H1 (cell line): ENCODE results near the gene CTNND2. TPM values are rescaled to one million over a fixed set of nuclear protein-coding genes. Genes with fewer than 3 reads are reported as not detected.

Experiments
- CTCF ChIA-PET: fragments of 300-600 bp; sonication (Branson Sonifier 250); formaldehyde crosslinking; loops from one replicate; lab custom pipeline; 2021; ENCODE audit not compliant: partially characterized antibody; lab: Charles Lee
- POLR2A ChIA-PET: fragments of 300-600 bp; sonication (Branson Sonifier 250); formaldehyde crosslinking; loops from one replicate; lab custom pipeline; 2021; ENCODE audit warnings: inconsistent platforms; ENCODE audit not compliant: partially characterized antibody; lab: Charles Lee
- DNase-seq, 2 experiments: peaks; one replicate each; pipeline versions ENCODE4 v3.0.0 to v3.0.0-alpha.2; 2010 to 2022; ENCODE audit warnings: low spot score in 2 of 2, low read depth in 1 of 2, mixed read lengths in 1 of 2
- FAIRE-seq: peaks from 2 replicates; lab custom pipeline; 2011; peaks lifted over from hg19 to GRCh38; lab: Jason Lieb, UNC
- H2AFZ ChIP-seq: 2 replicates; pipeline ENCODE4 v1.8.1; 2012; ENCODE audit warnings: low read length, inconsistent platforms
- H2AK5ac ChIP-seq: 2 replicates; pipeline ENCODE4 v1.6.1; 2013; ENCODE audit warnings: low read depth, low read length
- H2BK120ac ChIP-seq: replicated peaks from 2 replicates; pipeline ENCODE3; 2013; ENCODE audit warnings: low read depth, low read length, inconsistent platforms
- H2BK12ac ChIP-seq: 2 replicates; pipeline ENCODE4 v1.6.1; 2013; ENCODE audit warnings: low read depth, low read length
- H2BK15ac ChIP-seq: 2 replicates; pipeline ENCODE4 v1.6.1; 2013; ENCODE audit warnings: low read length
- H2BK20ac ChIP-seq: 2 replicates; pipeline ENCODE4 v1.6.1; 2013; ENCODE audit warnings: low read length
- H2BK5ac ChIP-seq: 2 replicates; pipeline ENCODE4 v1.6.1; 2013; ENCODE audit warnings: low read depth, low read length
- H3K14ac ChIP-seq: 2 replicates; pipeline ENCODE4 v1.6.1; 2013; ENCODE audit warnings: inconsistent platforms; ENCODE audit not compliant: insufficient read length
- H3K18ac ChIP-seq: 2 replicates; pipeline ENCODE4 v1.6.1; 2013; ENCODE audit warnings: low read length; ENCODE audit errors: extremely low read depth
- H3K23ac ChIP-seq: 2 replicates; pipeline ENCODE4 v1.6.1; 2013; ENCODE audit warnings: inconsistent platforms; ENCODE audit not compliant: insufficient read length
- H3K23me2 ChIP-seq: 2 replicates; pipeline ENCODE4 v1.6.1; 2013; ENCODE audit warnings: low read depth, low read length
- H3K27ac ChIP-seq: 2 replicates; pipeline ENCODE4 v1.6.1; 2011; ENCODE audit warnings: low read depth, low read length, inconsistent platforms
- H3K27me3 ChIP-seq, 4 experiments: replicated peaks in 1 of 4; 1 replicate in 1 of 4; 2 replicates in 3 of 4; pipeline versions ENCODE4 v1.6.1 to v1.8.1; 2011 to 2013; ENCODE audit warnings: low read length in 3 of 4, mild to moderate bottlenecking in 3 of 4, inconsistent platforms in 2 of 4, mixed read lengths in 2 of 4, moderate library complexity in 1 of 4; ENCODE audit not compliant: control insufficient read depth in 3 of 4, insufficient read depth in 3 of 4; ENCODE audit errors: extremely low read depth in 1 of 4
- H3K36me3 ChIP-seq, 4 experiments: 2 replicates each; pipeline versions ENCODE4 v1.6.1 to v1.8.1; 2011 to 2013; ENCODE audit warnings: mild to moderate bottlenecking in 4 of 4, low read length in 3 of 4, moderate library complexity in 2 of 4, control low read depth in 1 of 4, inconsistent platforms in 1 of 4; ENCODE audit not compliant: insufficient read depth in 4 of 4, control insufficient read depth in 2 of 4
- H3K4ac ChIP-seq: replicated peaks from 2 replicates; pipeline ENCODE3; 2013; ENCODE audit warnings: low read length, low read depth, mixed read lengths, inconsistent platforms; ENCODE audit not compliant: insufficient read length
- H3K4me1 ChIP-seq, 4 experiments: replicated peaks in 1 of 4; 1 replicate in 1 of 4; 2 replicates in 3 of 4; pipeline versions ENCODE4 v1.6.1 to v1.8.1; 2011 to 2013; ENCODE audit warnings: low read length in 3 of 4, inconsistent platforms in 2 of 4, mixed read lengths in 1 of 4; ENCODE audit not compliant: insufficient read depth in 4 of 4, control insufficient read depth in 3 of 4
- H3K4me2 ChIP-seq, 2 experiments: 2 replicates each; pipeline versions ENCODE4 v1.6.1 to v1.8.1; 2011 to 2013; ENCODE audit warnings: low read depth in 2 of 2, low read length in 2 of 2, control low read depth in 1 of 2, inconsistent platforms in 1 of 2, mild to moderate bottlenecking in 1 of 2; ENCODE audit not compliant: insufficient read depth in 1 of 2
- H3K4me3 ChIP-seq, 4 experiments: fragments of 200-600, 300-600 bp in 1 of 4; sonication (generic), shearing (Covaris generic), sonication (Bioruptor Twin) in 1 of 4; 2 replicates each; pipeline versions ENCODE4 v1.5.1 to v1.8.1; 2011 to 2016; ENCODE audit warnings: low read length in 4 of 4, low read depth in 3 of 4, control low read depth in 2 of 4, inconsistent platforms in 2 of 4, mild to moderate bottlenecking in 2 of 4, mixed read lengths in 1 of 4, moderate library complexity in 1 of 4; ENCODE audit not compliant: insufficient read depth in 2 of 4; ENCODE audit errors: extremely low read depth in 1 of 4
- H3K56ac ChIP-seq: replicated peaks from 2 replicates; pipeline ENCODE3; 2013; ENCODE audit warnings: low read depth, mild to moderate bottlenecking, mixed read lengths, low read length, inconsistent platforms; ENCODE audit not compliant: insufficient read length
- H3K79me1 ChIP-seq: 2 replicates; pipeline ENCODE4 v1.6.1; 2013; ENCODE audit warnings: low read depth, low read length, control low read depth
- H3K79me2 ChIP-seq, 2 experiments: 2 replicates each; pipeline versions ENCODE4 v1.6.1 to v1.8.1; 2012 to 2013; ENCODE audit warnings: low read length in 2 of 2, mild to moderate bottlenecking in 2 of 2, inconsistent platforms in 1 of 2; ENCODE audit not compliant: insufficient read depth in 2 of 2, control insufficient read depth in 1 of 2
- H3K9ac ChIP-seq, 4 experiments: replicated peaks in 1 of 4; 1 replicate in 1 of 4; 2 replicates in 3 of 4; pipeline versions ENCODE4 v1.6.1 to v1.8.1; 2011 to 2013; ENCODE audit warnings: low read depth in 3 of 4, low read length in 3 of 4, control low read depth in 2 of 4, mild to moderate bottlenecking in 2 of 4, moderate library complexity in 2 of 4, inconsistent platforms in 1 of 4; ENCODE audit errors: extremely low read depth in 1 of 4
- H3K9me3 ChIP-seq, 2 experiments: 2 replicates each; pipeline versions ENCODE4 v1.6.1 to v1.8.1; 2012 to 2013; ENCODE audit warnings: mild to moderate bottlenecking in 2 of 2, moderate library complexity in 2 of 2, control low read depth in 1 of 2, inconsistent platforms in 1 of 2, low read depth in 1 of 2, low read length in 1 of 2, mixed read lengths in 1 of 2; ENCODE audit not compliant: insufficient read depth in 2 of 2
- H4K20me1 ChIP-seq, 2 experiments: replicated peaks in 1 of 2; 2 replicates each; pipeline versions ENCODE3 to v1.8.1; 2011 to 2013; ENCODE audit warnings: inconsistent platforms in 2 of 2, low read length in 2 of 2, mild to moderate bottlenecking in 1 of 2; ENCODE audit not compliant: insufficient read depth in 2 of 2, control insufficient read depth in 1 of 2
- H4K5ac ChIP-seq: 2 replicates; pipeline ENCODE4 v1.6.1; 2013; ENCODE audit warnings: low read length, low read depth, mixed read lengths, inconsistent platforms; ENCODE audit not compliant: insufficient read length
- H4K8ac ChIP-seq: 2 replicates; pipeline ENCODE4 v1.8.0; 2013; ENCODE audit warnings: mild to moderate bottlenecking, moderate library complexity, low read length, inconsistent platforms; ENCODE audit not compliant: insufficient read depth; ENCODE audit errors: extremely low read depth
- H4K91ac ChIP-seq: replicated peaks from 2 replicates; pipeline ENCODE3; 2013; ENCODE audit warnings: low read length, mixed read lengths, inconsistent platforms; ENCODE audit not compliant: insufficient read length
- ATF2 ChIP-seq: IDR thresholded peaks from 2 replicates; pipeline ENCODE4 v1.6.1; 2012; ENCODE audit warnings: low read length, inconsistent platforms
- BRCA1 ChIP-seq: IDR thresholded peaks from 2 replicates; pipeline ENCODE4 v1.6.1; 2012; ENCODE audit warnings: low read depth, low read length, improper control_type of control experiment
- CREB1 ChIP-seq: IDR thresholded peaks from 2 replicates; pipeline ENCODE4 v1.6.1; 2012; ENCODE audit warnings: inconsistent platforms
- EGR1 ChIP-seq: IDR thresholded peaks from 2 replicates; pipeline ENCODE4 v1.6.1; 2011; ENCODE audit warnings: low read depth, low read length, borderline replicate concordance
- PHF8 ChIP-seq: fragments of 200-600 bp; sonication (generic); conservative IDR thresholded peaks from 2 replicates; pipeline ENCODE4 v1.7.1; 2012; ENCODE audit warnings: low read depth, mild to moderate bottlenecking, inconsistent platforms, low read length, moderate library complexity
- POLR2AphosphoS5 ChIP-seq: IDR thresholded peaks from 2 replicates; pipeline ENCODE4 v1.6.1; 2011; ENCODE audit warnings: low read depth, low read length
- TBP ChIP-seq: IDR thresholded peaks from 2 replicates; pipeline ENCODE4 v1.6.1; 2011; ENCODE audit warnings: low read depth, low read length, improper control_type of control experiment
- USF2 ChIP-seq: IDR thresholded peaks from 2 replicates; pipeline ENCODE4 v1.6.1; 2011; ENCODE audit warnings: low read length, improper control_type of control experiment
- WGBS, 2 experiments: shearing (Covaris generic) in 1 of 2; methylation state at CpG; one replicate each; pipeline versions ENCODE4 v1.1.6 to v1.1.7; 2013 to 2015; ENCODE audit warnings: low lambda C conversion rate in 2 of 2, mixed read lengths in 2 of 2, inconsistent platforms in 1 of 2, low coverage in 1 of 2, missing lambda C conversion rate in 1 of 2; ENCODE audit not compliant: insufficient replicate concordance in 2 of 2, insufficient coverage in 1 of 2, insufficient read length in 1 of 2; ENCODE audit errors: extremely low coverage in 1 of 2, missing lambda C conversion rate in 1 of 2; 5-methylcytosine and 5-hydroxymethylcytosine counted together
- polyA plus RNA-seq, 7 experiments: library from polyadenylated mRNA; depleted of rRNA in 3 of 7; stranded (reverse) in 5 of 7; unstranded in 2 of 7; fragments of >200 nt in 5 of 7; fragments of 200-250 nt in 2 of 7; gene quantifications; 1 replicate in 5 of 7; 2 replicates in 1 of 7; 4 replicates in 1 of 7; pipeline versions ENCODE4 v1.2.1 to v1.2.3, GENCODE V29; 2011 to 2013; ENCODE audit warnings: missing spikeins in 2 of 7, mixed read lengths in 2 of 7
- total RNA-seq: library from RNA; stranded (reverse); fragmentation: NEBNext Ultra II Directional; extraction: Animal tissue kit (Norgen Biotek cat#: 25700); gene quantifications from 2 replicates; pipeline ENCODE4 v1.2.1, GENCODE V29; 2021
- TF ChIP-seq, protein P1 (sequence below): IDR thresholded peaks from 2 replicates; pipeline ENCODE4 v1.6.1; 2012; ENCODE audit warnings: inconsistent platforms
- TF ChIP-seq, protein P2 (sequence below): IDR thresholded peaks from 2 replicates; pipeline ENCODE4 v1.6.1; 2012; ENCODE audit warnings: inconsistent platforms

The CTNND2 gene
- total and polyA plus RNA-seq, 2 of the 8 experiments (the other 6 are each of a cell fraction or from before 2014, with no cell fraction given): 7.4 to 14.2 TPM

DNA sequence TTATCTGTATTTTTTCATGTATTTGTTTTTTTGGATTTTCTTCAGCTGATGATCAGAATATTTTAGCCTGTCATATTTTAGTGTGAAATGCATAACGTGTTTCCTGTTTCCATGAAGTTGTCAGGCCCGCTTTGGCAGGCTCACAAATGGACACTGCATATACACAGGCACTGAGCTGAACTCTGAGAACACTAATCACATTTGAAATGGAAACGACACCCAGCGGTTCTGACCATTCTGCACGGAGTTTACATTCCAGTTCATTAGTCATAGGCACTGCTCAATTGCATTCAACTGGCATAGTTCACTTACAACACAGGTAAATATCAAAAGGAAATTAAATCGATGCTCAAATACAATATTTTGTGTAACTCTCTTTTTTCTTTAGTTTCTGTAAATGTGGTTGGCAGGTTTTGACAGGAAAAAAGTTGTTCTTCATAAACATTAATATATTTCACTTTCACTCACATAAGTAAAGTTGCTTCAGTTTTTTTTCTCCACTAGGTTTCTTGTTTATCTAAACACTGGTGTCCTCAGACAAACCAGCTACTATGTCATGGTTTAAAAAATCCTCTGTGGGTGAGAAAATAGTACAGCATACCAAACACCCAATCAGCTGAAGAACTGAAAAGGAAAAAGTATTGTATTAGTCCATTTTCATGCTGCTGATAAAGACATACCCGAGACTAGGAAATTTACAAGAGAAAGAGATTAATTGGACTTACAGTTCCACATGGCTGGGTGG is 584.2 kb downstream of the CTNND2 start:
- no peak overlapping the region for H3K4ac ChIP-seq
- H3K9me3 ChIP-seq: no peaks in the 10 kb centered on the region
- H4K91ac ChIP-seq: no peak overlapping the region
- H4K20me1 ChIP-seq: no peaks in the 10 kb centered on the region
- FAIRE-seq (no peak), DNase-seq (no peak)
- no peak overlapping the region for H2BK120ac ChIP-seq
- no peak overlapping the region for H3K9ac ChIP-seq
- H3K4me3 ChIP-seq: no peak overlapping the region
- no peak overlapping the region for H2BK12ac ChIP-seq
- H4K5ac ChIP-seq: no peak overlapping the region
- H3K4me2 ChIP-seq: no peak overlapping the region
- no peak overlapping the region for H3K18ac ChIP-seq
- CTCF ChIA-PET: interaction anchor here (0.6 kb wide), 1 partner anchor 79 kb away, joined by 3 read pairs; no protein-coding TSS in a partner anchor
- no peak overlapping the region for H2BK15ac ChIP-seq
- no peak overlapping the region for H3K27ac ChIP-seq
- H2BK5ac ChIP-seq: no peak overlapping the region
- no peaks in the 10 kb centered on the region for H3K79me1 ChIP-seq
- H3K27me3 ChIP-seq: no peaks in the 10 kb centered on the region
- no peak overlapping the region for H3K14ac ChIP-seq
- H3K23ac ChIP-seq: no peak overlapping the region
- no peak overlapping the region for H3K56ac ChIP-seq
- POLR2A ChIA-PET: no interaction called here
- H2BK20ac ChIP-seq: no peak overlapping the region
- no peaks in the 10 kb centered on the region for H3K23me2 ChIP-seq
- no peak overlapping the region for H2AK5ac ChIP-seq
- H2AFZ ChIP-seq: no peak overlapping the region
- no peak overlapping the region for H4K8ac ChIP-seq
- no peaks in the 10 kb centered on the region for H3K79me2 ChIP-seq
- H3K36me3 ChIP-seq: no peaks in the 10 kb centered on the region
- 95% methylated on average over 7 of the region's 7 CpGs; no CpG with 5 or more reads in 1 of the 2 experiments for WGBS, 2 experiments
- H3K4me1 ChIP-seq: no peaks in the 10 kb centered on the region
- TF ChIP-seq, protein P1, sequence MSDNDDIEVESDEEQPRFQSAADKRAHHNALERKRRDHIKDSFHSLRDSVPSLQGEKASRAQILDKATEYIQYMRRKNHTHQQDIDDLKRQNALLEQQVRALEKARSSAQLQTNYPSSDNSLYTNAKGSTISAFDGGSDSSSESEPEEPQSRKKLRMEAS: no peak
- TF ChIP-seq USF2 (no peak), POLR2AphosphoS5 (no peak), EGR1 (no peak), TBP (no peak), PHF8 (no peak), CREB1 (no peak), ATF2 (no peak), BRCA1 (no peak)
- TF ChIP-seq, protein P2, sequence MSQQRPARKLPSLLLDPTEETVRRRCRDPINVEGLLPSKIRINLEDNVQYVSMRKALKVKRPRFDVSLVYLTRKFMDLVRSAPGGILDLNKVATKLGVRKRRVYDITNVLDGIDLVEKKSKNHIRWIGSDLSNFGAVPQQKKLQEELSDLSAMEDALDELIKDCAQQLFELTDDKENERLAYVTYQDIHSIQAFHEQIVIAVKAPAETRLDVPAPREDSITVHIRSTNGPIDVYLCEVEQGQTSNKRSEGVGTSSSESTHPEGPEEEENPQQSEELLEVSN: no peak
